GM21515 (cell line): ENCODE results near the gene RPL18.

Experiments
- ATAC-seq: cut with Tn5 transposase; IDR thresholded peaks from one replicate; pipeline ENCODE4 v1.9.1; 2021; ENCODE audit not compliant: unreplicated experiment

RPL18 gene

DNA sequence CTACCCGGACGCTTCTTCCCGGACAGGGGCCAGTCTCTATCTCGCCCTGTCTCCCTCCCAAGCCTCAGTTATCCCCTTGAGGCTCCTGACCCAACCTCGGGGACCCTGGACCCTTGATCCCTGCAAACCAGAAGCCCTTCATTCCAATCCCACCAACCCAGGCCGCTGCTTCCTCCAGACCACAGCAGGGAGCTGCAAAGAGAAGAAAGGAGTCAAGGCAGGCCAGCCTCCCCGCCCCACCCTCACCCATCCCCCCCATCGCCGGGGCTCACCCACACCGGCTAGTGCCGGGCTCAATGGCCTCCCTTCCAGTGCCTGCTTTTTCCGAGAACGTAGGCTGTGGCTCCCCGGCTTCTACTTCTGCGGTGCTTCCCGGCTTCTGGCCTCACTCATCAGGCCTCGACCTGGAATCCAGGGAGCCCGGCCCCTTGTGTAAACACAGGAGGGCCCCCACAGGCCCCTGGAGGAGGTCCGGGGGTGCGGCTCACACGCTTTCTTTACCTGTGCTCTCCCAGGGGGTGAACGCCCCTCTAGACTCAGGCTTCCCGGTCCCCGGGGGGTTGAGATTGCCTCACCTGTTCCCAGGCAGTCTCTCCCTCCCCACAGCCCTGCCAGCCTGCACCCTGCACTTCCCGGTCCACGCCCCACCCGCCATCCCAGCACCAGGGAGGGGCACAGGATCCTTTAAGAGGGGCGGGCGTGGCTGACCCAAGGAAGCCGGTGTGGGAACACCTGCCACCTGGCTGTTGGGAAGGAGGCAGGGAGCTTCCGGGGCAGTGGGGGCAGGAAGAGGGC, 4.3 kb downstream of the RPL18 start, which contains the start of gene FAM83E:
FAM83E (minus strand) TSS at position 641 of the 795 bp plus-strand sequence. CDS start 1,704 bp downstream, outside the sequence.
- no peak for ATAC-seq

DNA sequence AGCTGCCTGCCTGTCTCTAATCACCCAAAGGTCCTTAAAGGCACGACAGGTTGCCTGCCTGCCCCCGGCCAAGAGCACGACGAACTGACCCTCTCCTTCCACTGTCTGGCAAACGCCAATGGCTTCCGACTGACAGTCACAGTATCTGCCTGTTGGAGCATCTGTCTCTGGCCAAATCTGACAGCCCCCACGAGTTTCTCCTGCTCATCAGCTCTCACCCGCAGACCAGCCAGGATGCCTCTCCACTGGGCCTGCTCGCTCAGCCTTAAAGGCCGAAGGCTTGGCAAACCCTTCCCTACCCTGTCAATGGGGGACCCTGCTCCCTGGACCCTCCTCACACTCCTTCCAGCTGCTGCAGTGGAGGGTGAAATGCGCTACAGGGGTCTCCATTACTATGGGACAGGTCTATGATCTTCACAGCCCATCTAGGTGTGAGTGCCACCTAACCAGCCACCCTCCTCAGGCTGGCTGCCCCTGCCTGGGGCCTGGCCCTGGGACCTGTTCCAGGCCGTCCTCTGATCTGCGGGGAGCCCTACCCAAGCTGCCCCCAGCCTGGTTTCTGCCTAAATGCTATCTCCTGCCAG, 5.0 kb downstream of the RPL18 start:
- ATAC-seq = no peak

DNA sequence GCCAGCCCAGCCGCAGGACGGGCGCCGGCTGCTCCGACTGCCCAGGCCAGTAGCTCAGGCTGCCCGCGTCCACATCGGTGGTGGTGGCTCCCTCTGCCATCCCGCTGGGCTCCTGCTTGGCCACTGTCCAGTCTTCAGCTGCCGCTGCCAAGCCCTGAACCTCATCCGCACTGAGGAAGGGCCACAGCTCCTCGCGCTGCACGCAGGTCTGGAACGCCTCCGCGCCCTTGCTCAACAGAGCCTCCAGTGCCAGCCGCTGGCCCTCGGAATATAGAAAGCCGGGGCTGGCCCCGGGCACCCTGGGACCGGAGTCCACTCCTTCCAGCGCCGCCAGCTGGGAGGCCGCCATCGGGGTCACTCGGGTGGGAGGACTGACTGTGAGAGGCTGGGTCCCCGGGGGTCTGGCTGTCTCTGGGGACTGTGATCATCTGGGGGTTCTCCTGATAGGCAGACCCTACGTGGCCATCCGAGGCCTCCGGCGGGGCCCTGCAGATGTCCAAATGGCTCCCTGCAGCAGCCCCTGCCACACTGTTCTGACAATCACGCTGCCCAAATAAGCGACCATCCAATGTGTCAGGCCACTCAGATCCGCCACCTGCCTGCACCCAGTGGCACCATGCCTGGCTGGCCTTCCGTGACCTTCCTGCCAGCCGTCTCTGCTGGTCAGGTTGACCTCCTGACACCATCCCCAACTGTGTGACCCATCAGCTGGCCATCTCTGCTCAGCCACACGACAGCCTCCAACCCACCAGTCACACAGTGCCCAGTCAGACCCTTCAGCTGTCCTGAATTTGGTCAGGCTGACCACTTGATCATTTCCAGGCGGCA, 5.7 kb downstream of the RPL18 start:
- no peak for ATAC-seq

GRCh38 chr19:48611872-48612271, 7.1 kb downstream of the RPL18 start:
- no peak for ATAC-seq

DNA sequence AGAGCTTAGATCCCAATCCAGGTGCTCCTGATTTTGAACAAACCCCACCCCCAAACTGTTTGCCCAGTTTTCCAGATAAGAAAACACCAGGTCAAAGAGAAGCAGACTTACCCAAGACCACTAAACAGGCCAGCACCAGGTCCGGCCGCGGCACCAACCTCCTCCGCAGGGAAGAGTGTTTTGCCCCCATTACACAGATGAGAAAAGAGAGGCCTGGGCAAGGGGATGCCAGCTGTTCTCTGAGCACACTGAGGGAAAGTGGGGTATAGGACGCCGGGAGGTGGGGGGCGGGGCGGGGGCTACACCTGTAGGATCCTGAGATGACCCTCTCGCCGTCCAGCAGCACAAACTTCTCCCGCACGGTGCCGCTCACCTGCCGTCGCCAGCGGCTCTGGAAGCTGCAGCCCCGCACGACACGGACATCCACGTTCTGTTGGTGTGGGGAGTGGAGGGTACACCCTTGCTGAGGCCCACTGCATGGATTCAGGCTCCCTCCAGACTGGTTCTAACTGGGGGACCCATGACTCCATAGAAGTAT, 9.3 kb downstream of the RPL18 start:
- ATAC-seq = no peak

- no peak for ATAC-seq
These were observed 10.1 kb downstream of the RPL18 start for GRCh38 chr19:48608798-48609263.

- ATAC-seq = no peak
These were observed 11.6 kb downstream of the RPL18 start for GRCh38 chr19:48607359-48607755.

DNA sequence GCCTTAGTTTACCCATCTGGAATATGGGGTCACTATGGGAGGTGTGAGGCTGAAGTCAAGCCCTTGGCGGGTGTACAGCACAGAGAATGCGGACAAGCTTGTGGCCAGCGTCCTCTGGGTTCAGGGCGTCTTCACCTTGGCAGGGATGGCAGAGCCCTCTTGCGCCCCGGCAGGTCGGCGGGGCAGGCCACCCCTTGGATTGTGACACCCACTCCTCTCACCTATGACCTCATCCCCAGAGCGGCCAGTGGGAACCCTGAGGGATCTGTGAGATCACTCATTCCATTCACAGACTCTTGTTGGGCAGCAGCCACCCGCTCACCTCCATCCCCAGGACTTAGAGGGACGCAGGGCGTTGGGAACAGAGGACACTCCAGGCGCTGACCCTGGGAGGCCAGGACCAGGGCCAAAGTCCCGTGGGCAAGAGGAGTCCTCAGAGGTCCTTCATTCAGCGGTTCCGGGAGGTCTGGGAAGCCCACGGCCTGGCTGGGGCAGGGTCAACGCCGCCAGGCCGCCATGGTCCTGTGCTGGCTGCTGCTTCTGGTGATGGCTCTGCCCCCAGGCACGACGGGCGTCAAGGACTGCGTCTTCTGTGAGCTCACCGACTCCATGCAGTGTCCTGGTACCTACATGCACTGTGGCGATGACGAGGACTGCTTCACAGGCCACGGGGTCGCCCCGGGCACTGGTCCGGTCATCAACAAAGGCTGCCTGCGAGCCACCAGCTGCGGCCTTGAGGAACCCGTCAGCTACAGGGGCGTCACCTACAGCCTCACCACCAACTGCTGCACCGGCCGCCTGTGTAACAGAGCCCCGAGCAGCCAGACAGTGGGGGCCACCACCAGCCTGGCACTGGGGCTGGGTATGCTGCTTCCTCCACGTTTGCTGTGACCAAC, 12.3 kb downstream of the RPL18 start, which contains the start of gene SPACA4:
SPACA4 (plus strand) TSS at position 280 of the 896 bp plus-strand sequence; CDS start at position 517, 237 bp downstream.
- no peak for ATAC-seq

DNA sequence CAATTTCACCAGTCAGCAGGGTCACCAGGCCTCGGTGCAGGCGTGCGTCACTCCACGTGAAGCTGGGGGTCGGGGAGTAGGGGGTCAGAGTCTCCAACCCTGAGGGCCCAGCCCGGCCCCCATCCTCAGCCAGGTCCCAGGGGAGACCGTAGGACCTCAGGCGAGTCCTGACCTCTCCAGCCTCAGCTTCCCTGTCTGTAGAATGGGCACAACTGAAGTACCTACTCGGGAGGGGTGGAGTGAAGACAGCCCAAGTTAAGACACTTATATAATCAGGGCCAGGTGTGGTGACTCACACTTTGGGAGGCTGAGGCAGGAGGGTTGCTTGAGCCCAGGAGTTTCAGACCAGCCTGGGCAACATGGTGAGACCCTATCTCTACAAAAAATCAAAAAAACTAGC, 15.1 kb downstream of the RPL18 start:
- no peak for ATAC-seq

GRCh38 chr19:48603449-48603848, 15.5 kb downstream of the RPL18 start:
- ATAC-seq = no peak

- ATAC-seq = no peak
These were observed 16.0 kb downstream of the RPL18 start for GRCh38 chr19:48603001-48603400.

DNA sequence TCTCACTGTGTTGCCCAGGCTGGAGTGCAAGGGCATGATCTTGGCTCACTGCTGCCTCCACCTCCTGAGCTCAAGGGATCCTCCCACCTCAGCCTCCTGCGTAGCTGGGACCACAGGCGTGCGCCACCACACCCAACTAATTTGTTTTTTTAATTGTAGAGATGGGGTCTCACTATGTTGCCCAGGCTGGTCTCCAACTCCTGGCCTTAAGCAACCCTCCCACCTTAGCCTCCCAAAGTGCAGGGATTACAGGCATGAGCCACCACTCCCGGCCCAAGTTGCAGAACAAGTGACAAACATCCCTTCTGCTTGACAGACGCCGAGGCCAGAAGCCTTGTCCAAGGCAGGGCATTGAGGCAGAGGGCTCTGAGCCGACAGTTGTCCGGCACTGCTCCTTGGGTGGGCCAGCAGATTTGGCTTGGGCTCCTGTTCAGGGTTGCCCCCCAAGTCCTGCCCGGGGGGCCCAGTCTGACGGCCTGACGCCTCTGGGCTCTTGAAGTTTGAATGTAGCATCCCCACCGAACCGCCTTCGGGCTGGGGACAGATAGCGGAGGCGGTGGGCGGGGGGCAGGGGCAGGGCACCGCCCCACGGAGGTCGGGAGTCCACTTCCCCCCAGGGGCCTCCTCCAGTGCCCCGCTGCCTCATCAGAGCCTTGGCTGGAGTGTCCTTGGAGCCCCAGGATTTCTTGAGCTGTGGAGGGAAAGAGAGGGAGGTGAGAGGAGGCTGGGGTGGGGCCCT, 18.1 kb downstream of the RPL18 start:
- ATAC-seq = no peak

GRCh38 chr19:48598996-48599700, 19.8 kb downstream of the RPL18 start:
- no peak for ATAC-seq

GRCh38 chr19:48596679-48597465, 22.1 kb downstream of the RPL18 start:
- ATAC-seq = no peak

- ATAC-seq = no peak
These were observed 22.7 kb downstream of the RPL18 start for GRCh38 chr19:48596237-48596636.

DNA sequence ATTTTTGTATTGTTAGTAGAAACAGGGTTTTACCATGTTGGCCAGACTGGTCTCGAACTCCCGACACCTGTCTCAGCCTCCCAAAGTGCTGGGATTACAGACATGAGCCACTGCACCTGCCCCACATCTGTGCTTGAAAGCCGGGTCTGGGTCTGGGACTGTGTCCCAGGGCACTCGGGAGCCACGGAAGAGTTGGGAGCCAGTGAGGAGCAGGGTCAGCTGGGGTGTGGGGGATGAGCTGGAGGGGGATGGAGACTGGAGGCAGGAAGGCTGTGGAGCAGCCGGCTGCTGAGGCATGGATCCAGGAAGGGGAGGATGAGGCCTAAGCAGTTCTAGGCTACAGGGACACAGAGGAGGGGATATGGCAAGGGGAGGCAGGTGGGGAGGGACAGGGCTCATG, 23.1 kb downstream of the RPL18 start:
- no peak for ATAC-seq

- ATAC-seq = no peak
These were observed 23.8 kb downstream of the RPL18 start for GRCh38 chr19:48595171-48595570.

GRCh38 chr19:48591021-48591420, 28.0 kb downstream of the RPL18 start:
- ATAC-seq = no peak
